Activated naive CD4-positive, alpha-beta T cell treated with anti-CD3 and anti-CD28 coated beads for 36 hours (primary cell): Measurements from ENCODE around the gene ZP4. TPM values are rescaled to one million over a fixed set of nuclear protein-coding genes. Genes with fewer than 3 reads are reported as not detected.

Experiments used
- CTCF ChIA-PET: fragments of 350-600 bp; sonication (Branson Sonifier 250); formaldehyde crosslinking; loops from one replicate; lab custom pipeline; 2021; ENCODE audit warnings: antibody characterized with exemption; lab: Charles Lee
- DNase-seq: peaks from one replicate; pipeline ENCODE4 v3.0.0-alpha.2; 2020
- H3K27ac Mint-ChIP-seq: one replicate; pipeline ENCODE4 v1.8.0; 2021; ENCODE audit warnings: mild to moderate bottlenecking, mixed read lengths
- H3K27me3 Mint-ChIP-seq: one replicate; pipeline ENCODE4 v1.8.0; 2021; ENCODE audit warnings: low read depth, mixed read lengths
- H3K36me3 Mint-ChIP-seq: one replicate; pipeline ENCODE4 v1.8.0; 2021; ENCODE audit warnings: low read depth, mixed read lengths
- H3K4me1 Mint-ChIP-seq: one replicate; pipeline ENCODE4 v1.8.0; 2021; ENCODE audit warnings: low read depth, mixed read lengths
- H3K4me3 Mint-ChIP-seq: one replicate; pipeline ENCODE4 v1.8.0; 2021; ENCODE audit warnings: mild to moderate bottlenecking, moderate library complexity, mixed read lengths
- H3K9me3 Mint-ChIP-seq: one replicate; pipeline ENCODE4 v1.8.0; 2021; ENCODE audit warnings: mixed read lengths
- intact Hi-C: fragments of 100-400 bp; cut with micrococcal nuclease; formaldehyde crosslinking; loops from one replicate; pipeline ENCODE4 v1.15.1; 2023
- total RNA-seq, 2 experiments: library from RNA; stranded (reverse); gene quantifications; one replicate each; pipeline ENCODE4 v1.2.3, GENCODE V29; 2021

The ZP4 gene
- total RNA-seq, 2 experiments from 2014 or later: not detected

GRCh38 chr1:237841485-237841884 is 49.2 kb downstream of the ZP4 start:
- CTCF ChIA-PET: no interaction called here
- no peak for DNase-seq
- Mint-ChIP-seq H3K27me3 (peaks cover 2% of the 10 kb centered on the region), H3K9me3 (no peaks in the 10 kb centered on the region), H3K27ac (no peak overlapping the region), H3K36me3 (no peaks in the 10 kb centered on the region), H3K4me3 (no peak overlapping the region), H3K4me1 (no peaks in the 10 kb centered on the region)
- intact Hi-C loops: no loop called here

DNA sequence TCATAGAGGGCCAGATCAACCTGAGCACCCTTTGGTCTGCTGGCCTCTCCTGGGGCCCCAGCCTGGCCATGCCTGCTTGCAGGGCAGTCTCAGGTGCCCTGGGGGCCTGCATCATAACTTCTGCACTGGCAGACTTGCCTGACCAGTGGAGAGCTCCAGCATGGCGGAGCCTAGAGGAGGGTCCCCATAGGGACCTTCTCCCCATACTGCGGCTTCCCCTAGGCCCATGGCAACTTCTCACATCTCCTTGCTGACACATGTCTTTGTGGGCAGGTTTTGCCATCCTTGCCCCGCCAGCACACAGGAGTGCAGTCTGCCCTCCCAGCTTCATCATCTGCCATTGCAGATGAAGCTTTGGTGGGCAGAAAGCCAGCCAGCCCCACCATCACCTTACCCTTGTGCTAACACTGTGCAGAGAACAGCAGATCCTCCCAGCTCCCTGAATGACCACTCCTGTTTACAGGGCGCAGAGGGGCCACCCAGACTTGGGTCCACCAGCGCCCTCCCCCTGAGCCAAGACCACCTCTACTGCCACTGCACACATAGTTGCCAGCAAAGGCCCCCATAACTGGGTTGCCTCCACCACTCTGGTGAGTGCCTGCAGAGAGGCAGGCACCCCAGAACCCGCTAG is 51.7 kb downstream of the ZP4 start:
- H3K27me3 Mint-ChIP-seq: peaks cover 2% of the 10 kb centered on the region

DNA sequence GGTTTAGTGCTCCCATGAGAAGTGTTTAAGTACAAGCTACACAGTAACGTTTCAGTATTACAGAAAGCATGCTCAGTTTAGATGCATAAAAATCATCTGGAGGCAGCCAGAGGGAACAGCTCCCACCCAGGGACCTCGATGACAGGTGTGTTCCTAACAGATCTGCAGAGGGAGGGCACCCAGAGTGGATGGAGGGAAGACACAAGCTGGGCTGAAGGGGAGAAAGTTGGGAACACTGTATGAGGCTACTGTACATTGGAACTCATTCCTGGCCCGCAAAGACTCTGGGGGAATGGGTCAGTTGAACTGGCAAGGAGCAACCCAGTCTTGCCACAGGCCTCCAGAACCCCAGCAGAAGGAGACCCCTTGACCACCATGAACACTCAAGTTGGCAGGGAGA is 52.4 kb downstream of the ZP4 start:
- no peaks in the 10 kb centered on the region for H3K9me3 Mint-ChIP-seq
- intact Hi-C loops: no loop called here
- H3K4me3 Mint-ChIP-seq: no peak overlapping the region
- no peaks in the 10 kb centered on the region for H3K36me3 Mint-ChIP-seq
- CTCF ChIA-PET: interaction anchor here (0.6 to 0.7 kb wide), 2 partner anchors 51 to 296 kb away, joined by 5 to 6 read pairs; no protein-coding TSS in a partner anchor
- H3K27ac Mint-ChIP-seq: no peak overlapping the region
- DNase-seq: no peak
- no peaks in the 10 kb centered on the region for H3K4me1 Mint-ChIP-seq
- peaks cover 2% of the 10 kb centered on the region for H3K27me3 Mint-ChIP-seq

More for the DNA sequence above, 51.7 kb downstream of the ZP4 start:
- intact Hi-C loops: no loop called here
- Mint-ChIP-seq H3K27ac (no peak overlapping the region), H3K4me1 (no peaks in the 10 kb centered on the region), H3K9me3 (no peaks in the 10 kb centered on the region), H3K4me3 (no peak overlapping the region), H3K36me3 (no peaks in the 10 kb centered on the region)
- CTCF ChIA-PET: no interaction called here
- DNase-seq: no peak

DNA sequence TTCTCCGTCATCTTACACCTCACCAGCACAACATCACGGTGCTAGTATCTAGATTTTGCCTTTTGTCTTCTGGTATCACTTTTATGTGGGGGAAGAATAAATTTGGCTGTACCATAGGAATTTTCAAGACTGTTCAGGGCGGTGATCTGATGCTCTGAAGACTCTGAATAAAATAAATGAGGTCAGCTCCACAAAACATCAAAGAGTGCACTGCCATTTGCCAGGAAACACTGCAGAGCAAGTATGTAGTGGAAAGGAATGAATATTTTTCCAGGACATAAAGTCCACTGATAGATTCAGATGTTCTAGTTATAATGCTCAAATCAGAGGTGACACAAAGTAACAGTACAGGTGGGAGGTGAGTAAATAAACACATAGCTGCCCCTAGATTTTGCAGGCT is 56.3 kb downstream of the ZP4 start:
- no peaks in the 10 kb centered on the region for H3K36me3 Mint-ChIP-seq
- H3K27me3 Mint-ChIP-seq: peaks cover 2% of the 10 kb centered on the region
- H3K4me3 Mint-ChIP-seq: no peak overlapping the region
- no peaks in the 10 kb centered on the region for H3K9me3 Mint-ChIP-seq
- DNase-seq: no peak
- CTCF ChIA-PET: no interaction called here
- no peak overlapping the region for H3K27ac Mint-ChIP-seq
- no peaks in the 10 kb centered on the region for H3K4me1 Mint-ChIP-seq
- intact Hi-C loops: no loop called here

GRCh38 chr1:237834048-237834447 is 56.7 kb downstream of the ZP4 start:
- Mint-ChIP-seq H3K27me3 (peaks cover under 1% of the 10 kb centered on the region), H3K9me3 (no peaks in the 10 kb centered on the region), H3K36me3 (no peaks in the 10 kb centered on the region), H3K4me1 (no peaks in the 10 kb centered on the region), H3K4me3 (no peak overlapping the region), H3K27ac (no peak overlapping the region)
- intact Hi-C loops: no loop called here
- no peak for DNase-seq
- CTCF ChIA-PET: no interaction called here

- H3K27ac Mint-ChIP-seq: no peak overlapping the region
- no peaks in the 10 kb centered on the region for H3K4me1 Mint-ChIP-seq
- no peak for DNase-seq
- no peaks in the 10 kb centered on the region for H3K36me3 Mint-ChIP-seq
- CTCF ChIA-PET: no interaction called here
- H3K4me3 Mint-ChIP-seq: no peak overlapping the region
- no peaks in the 10 kb centered on the region for H3K9me3 Mint-ChIP-seq
- intact Hi-C loops: no loop called here
- no peaks in the 10 kb centered on the region for H3K27me3 Mint-ChIP-seq
These were observed 57.9 kb downstream of the ZP4 start for GRCh38 chr1:237832858-237833257.
